H1 (cell line): ENCODE results near the gene KCNMB1. TPM values are rescaled to one million over a fixed set of nuclear protein-coding genes. Genes with fewer than 3 reads are reported as not detected.

ENCODE experiments used
- CTCF ChIA-PET: fragments of 300-600 bp; sonication (Branson Sonifier 250); formaldehyde crosslinking; loops from one replicate; lab custom pipeline; 2021; ENCODE audit not compliant: partially characterized antibody; lab: Charles Lee
- POLR2A ChIA-PET: fragments of 300-600 bp; sonication (Branson Sonifier 250); formaldehyde crosslinking; loops from one replicate; lab custom pipeline; 2021; ENCODE audit warnings: inconsistent platforms; ENCODE audit not compliant: partially characterized antibody; lab: Charles Lee
- DNase-seq, 2 experiments: peaks; one replicate each; pipeline versions ENCODE4 v3.0.0 to v3.0.0-alpha.2; 2010 to 2022; ENCODE audit warnings: low spot score in 2 of 2, low read depth in 1 of 2, mixed read lengths in 1 of 2
- FAIRE-seq: peaks from 2 replicates; lab custom pipeline; 2011; peaks lifted over from hg19 to GRCh38; lab: Jason Lieb, UNC
- H2AFZ ChIP-seq: 2 replicates; pipeline ENCODE4 v1.8.1; 2012; ENCODE audit warnings: low read length, inconsistent platforms
- H2AK5ac ChIP-seq: 2 replicates; pipeline ENCODE4 v1.6.1; 2013; ENCODE audit warnings: low read depth, low read length
- H2BK120ac ChIP-seq: replicated peaks from 2 replicates; pipeline ENCODE3; 2013; ENCODE audit warnings: low read depth, low read length, inconsistent platforms
- H2BK12ac ChIP-seq: 2 replicates; pipeline ENCODE4 v1.6.1; 2013; ENCODE audit warnings: low read depth, low read length
- H2BK15ac ChIP-seq: 2 replicates; pipeline ENCODE4 v1.6.1; 2013; ENCODE audit warnings: low read length
- H2BK20ac ChIP-seq: 2 replicates; pipeline ENCODE4 v1.6.1; 2013; ENCODE audit warnings: low read length
- H2BK5ac ChIP-seq: 2 replicates; pipeline ENCODE4 v1.6.1; 2013; ENCODE audit warnings: low read depth, low read length
- H3K14ac ChIP-seq: 2 replicates; pipeline ENCODE4 v1.6.1; 2013; ENCODE audit warnings: inconsistent platforms; ENCODE audit not compliant: insufficient read length
- H3K18ac ChIP-seq: 2 replicates; pipeline ENCODE4 v1.6.1; 2013; ENCODE audit warnings: low read length; ENCODE audit errors: extremely low read depth
- H3K23ac ChIP-seq: 2 replicates; pipeline ENCODE4 v1.6.1; 2013; ENCODE audit warnings: inconsistent platforms; ENCODE audit not compliant: insufficient read length
- H3K23me2 ChIP-seq: 2 replicates; pipeline ENCODE4 v1.6.1; 2013; ENCODE audit warnings: low read depth, low read length
- H3K27ac ChIP-seq: 2 replicates; pipeline ENCODE4 v1.6.1; 2011; ENCODE audit warnings: low read depth, low read length, inconsistent platforms
- H3K27me3 ChIP-seq, 4 experiments: replicated peaks in 1 of 4; 1 replicate in 1 of 4; 2 replicates in 3 of 4; pipeline versions ENCODE4 v1.6.1 to v1.8.1; 2011 to 2013; ENCODE audit warnings: low read length in 3 of 4, mild to moderate bottlenecking in 3 of 4, inconsistent platforms in 2 of 4, mixed read lengths in 2 of 4, moderate library complexity in 1 of 4; ENCODE audit not compliant: control insufficient read depth in 3 of 4, insufficient read depth in 3 of 4; ENCODE audit errors: extremely low read depth in 1 of 4
- H3K36me3 ChIP-seq, 4 experiments: 2 replicates each; pipeline versions ENCODE4 v1.6.1 to v1.8.1; 2011 to 2013; ENCODE audit warnings: mild to moderate bottlenecking in 4 of 4, low read length in 3 of 4, moderate library complexity in 2 of 4, control low read depth in 1 of 4, inconsistent platforms in 1 of 4; ENCODE audit not compliant: insufficient read depth in 4 of 4, control insufficient read depth in 2 of 4
- H3K4ac ChIP-seq: replicated peaks from 2 replicates; pipeline ENCODE3; 2013; ENCODE audit warnings: low read length, low read depth, mixed read lengths, inconsistent platforms; ENCODE audit not compliant: insufficient read length
- H3K4me1 ChIP-seq, 4 experiments: replicated peaks in 1 of 4; 1 replicate in 1 of 4; 2 replicates in 3 of 4; pipeline versions ENCODE4 v1.6.1 to v1.8.1; 2011 to 2013; ENCODE audit warnings: low read length in 3 of 4, inconsistent platforms in 2 of 4, mixed read lengths in 1 of 4; ENCODE audit not compliant: insufficient read depth in 4 of 4, control insufficient read depth in 3 of 4
- H3K4me2 ChIP-seq, 2 experiments: 2 replicates each; pipeline versions ENCODE4 v1.6.1 to v1.8.1; 2011 to 2013; ENCODE audit warnings: low read depth in 2 of 2, low read length in 2 of 2, control low read depth in 1 of 2, inconsistent platforms in 1 of 2, mild to moderate bottlenecking in 1 of 2; ENCODE audit not compliant: insufficient read depth in 1 of 2
- H3K4me3 ChIP-seq, 4 experiments: fragments of 200-600, 300-600 bp in 1 of 4; sonication (generic), shearing (Covaris generic), sonication (Bioruptor Twin) in 1 of 4; 2 replicates each; pipeline versions ENCODE4 v1.5.1 to v1.8.1; 2011 to 2016; ENCODE audit warnings: low read length in 4 of 4, low read depth in 3 of 4, control low read depth in 2 of 4, inconsistent platforms in 2 of 4, mild to moderate bottlenecking in 2 of 4, mixed read lengths in 1 of 4, moderate library complexity in 1 of 4; ENCODE audit not compliant: insufficient read depth in 2 of 4; ENCODE audit errors: extremely low read depth in 1 of 4
- H3K56ac ChIP-seq: replicated peaks from 2 replicates; pipeline ENCODE3; 2013; ENCODE audit warnings: low read depth, mild to moderate bottlenecking, mixed read lengths, low read length, inconsistent platforms; ENCODE audit not compliant: insufficient read length
- H3K79me1 ChIP-seq: 2 replicates; pipeline ENCODE4 v1.6.1; 2013; ENCODE audit warnings: low read depth, low read length, control low read depth
- H3K79me2 ChIP-seq, 2 experiments: 2 replicates each; pipeline versions ENCODE4 v1.6.1 to v1.8.1; 2012 to 2013; ENCODE audit warnings: low read length in 2 of 2, mild to moderate bottlenecking in 2 of 2, inconsistent platforms in 1 of 2; ENCODE audit not compliant: insufficient read depth in 2 of 2, control insufficient read depth in 1 of 2
- H3K9ac ChIP-seq, 4 experiments: replicated peaks in 1 of 4; 1 replicate in 1 of 4; 2 replicates in 3 of 4; pipeline versions ENCODE4 v1.6.1 to v1.8.1; 2011 to 2013; ENCODE audit warnings: low read depth in 3 of 4, low read length in 3 of 4, control low read depth in 2 of 4, mild to moderate bottlenecking in 2 of 4, moderate library complexity in 2 of 4, inconsistent platforms in 1 of 4; ENCODE audit errors: extremely low read depth in 1 of 4
- H3K9me3 ChIP-seq, 2 experiments: 2 replicates each; pipeline versions ENCODE4 v1.6.1 to v1.8.1; 2012 to 2013; ENCODE audit warnings: mild to moderate bottlenecking in 2 of 2, moderate library complexity in 2 of 2, control low read depth in 1 of 2, inconsistent platforms in 1 of 2, low read depth in 1 of 2, low read length in 1 of 2, mixed read lengths in 1 of 2; ENCODE audit not compliant: insufficient read depth in 2 of 2
- H4K20me1 ChIP-seq, 2 experiments: replicated peaks in 1 of 2; 2 replicates each; pipeline versions ENCODE3 to v1.8.1; 2011 to 2013; ENCODE audit warnings: inconsistent platforms in 2 of 2, low read length in 2 of 2, mild to moderate bottlenecking in 1 of 2; ENCODE audit not compliant: insufficient read depth in 2 of 2, control insufficient read depth in 1 of 2
- H4K5ac ChIP-seq: 2 replicates; pipeline ENCODE4 v1.6.1; 2013; ENCODE audit warnings: low read length, low read depth, mixed read lengths, inconsistent platforms; ENCODE audit not compliant: insufficient read length
- H4K8ac ChIP-seq: 2 replicates; pipeline ENCODE4 v1.8.0; 2013; ENCODE audit warnings: mild to moderate bottlenecking, moderate library complexity, low read length, inconsistent platforms; ENCODE audit not compliant: insufficient read depth; ENCODE audit errors: extremely low read depth
- H4K91ac ChIP-seq: replicated peaks from 2 replicates; pipeline ENCODE3; 2013; ENCODE audit warnings: low read length, mixed read lengths, inconsistent platforms; ENCODE audit not compliant: insufficient read length
- BCL11A ChIP-seq, 2 experiments: IDR thresholded peaks; one replicate each; pipeline ENCODE4 v1.6.1; 2011; ENCODE audit warnings: low read depth in 2 of 2, low read length in 2 of 2, mild to moderate bottlenecking in 2 of 2
- CBX5 ChIP-seq: fragments of 300-800, 300-1000 bp; sonication (generic); IDR thresholded peaks from 2 replicates; pipeline ENCODE4 v1.7.1; 2016; ENCODE audit warnings: antibody characterized with exemption, low read length, low read depth
- GABPA ChIP-seq: IDR thresholded peaks from 2 replicates; pipeline ENCODE4 v1.6.1; 2011; ENCODE audit warnings: mild to moderate bottlenecking, low read length, moderate library complexity, borderline replicate concordance; ENCODE audit not compliant: insufficient read depth
- GTF2F1 ChIP-seq: IDR thresholded peaks from 2 replicates; pipeline ENCODE4 v1.6.1; 2012; ENCODE audit warnings: low read depth, low read length, improper control_type of control experiment, borderline replicate concordance
- TAF7 ChIP-seq: optimal IDR thresholded peaks from 2 replicates; pipeline ENCODE3; 2011; ENCODE audit warnings: low read depth, mild to moderate bottlenecking, inconsistent platforms, low read length, moderate library complexity, borderline replicate concordance
- WGBS, 2 experiments: shearing (Covaris generic) in 1 of 2; methylation state at CpG; one replicate each; pipeline versions ENCODE4 v1.1.6 to v1.1.7; 2013 to 2015; ENCODE audit warnings: low lambda C conversion rate in 2 of 2, mixed read lengths in 2 of 2, inconsistent platforms in 1 of 2, low coverage in 1 of 2, missing lambda C conversion rate in 1 of 2; ENCODE audit not compliant: insufficient replicate concordance in 2 of 2, insufficient coverage in 1 of 2, insufficient read length in 1 of 2; ENCODE audit errors: extremely low coverage in 1 of 2, missing lambda C conversion rate in 1 of 2; 5-methylcytosine and 5-hydroxymethylcytosine counted together
- polyA plus RNA-seq, 7 experiments: library from polyadenylated mRNA; depleted of rRNA in 3 of 7; stranded (reverse) in 5 of 7; unstranded in 2 of 7; fragments of >200 nt in 5 of 7; fragments of 200-250 nt in 2 of 7; gene quantifications; 1 replicate in 5 of 7; 2 replicates in 1 of 7; 4 replicates in 1 of 7; pipeline versions ENCODE4 v1.2.1 to v1.2.3, GENCODE V29; 2011 to 2013; ENCODE audit warnings: missing spikeins in 2 of 7, mixed read lengths in 2 of 7
- total RNA-seq: library from RNA; stranded (reverse); fragmentation: NEBNext Ultra II Directional; extraction: Animal tissue kit (Norgen Biotek cat#: 25700); gene quantifications from 2 replicates; pipeline ENCODE4 v1.2.1, GENCODE V29; 2021

Gene KCNMB1
- total and polyA plus RNA-seq, 2 of the 8 experiments (the other 6 are each of a cell fraction or from before 2014, with no cell fraction given): 0.08 to 0.19 TPM

DNA sequence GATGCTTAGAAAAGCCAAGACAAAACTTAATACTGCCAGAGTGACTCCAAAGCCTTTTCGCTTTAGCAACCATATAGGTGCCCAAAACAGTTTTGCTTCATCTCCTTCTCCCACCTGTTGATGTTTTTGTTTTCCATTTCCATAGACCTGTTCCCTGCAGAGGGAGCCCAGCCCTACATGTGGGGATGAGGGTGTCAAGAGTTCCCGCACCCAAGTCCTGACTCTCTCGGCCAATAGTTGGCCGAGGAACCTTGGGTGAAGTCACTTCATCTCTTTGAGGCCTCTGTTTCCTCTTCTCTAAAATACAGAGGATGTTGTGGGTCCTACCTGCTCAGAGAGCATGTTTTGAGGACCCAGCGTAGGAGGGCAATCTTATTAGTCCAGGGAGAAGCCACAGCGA lies 53.1 kb downstream of the KCNMB1 start:
- H3K18ac ChIP-seq: no peak overlapping the region
- no peaks in the 10 kb centered on the region for H3K79me2 ChIP-seq
- H3K4me1 ChIP-seq: peaks cover 10 to 31% (median 25%) of the 10 kb centered on the region in 4 experiments
- no peak for TF ChIP-seq TAF7
- TF ChIP-seq CBX5: no peak
- no peak for TF ChIP-seq GTF2F1
- no peak for TF ChIP-seq BCL11A (IDR thresholded peaks at IDR 0.05; ENCODE audit: low read depth in 2 of 2, low read length in 2 of 2)
- TF ChIP-seq GABPA: no peak

More for the DNA sequence above, 53.1 kb downstream of the KCNMB1 start:
- Histone ChIP-seq H4K20me1 (no peaks in the 10 kb centered on the region), H3K9me3 (peaks cover 0 to 3% of the 10 kb centered on the region in 2 experiments; a peak in 1 of 4 replicates), H4K5ac (no peak overlapping the region), H3K36me3 (no peaks in the 10 kb centered on the region), H3K4ac (no peak overlapping the region), H2AFZ (no peak overlapping the region), H3K56ac (no peak overlapping the region), H3K79me1 (no peaks in the 10 kb centered on the region), H2BK20ac (peak overlapping the region; percentile 74; the same call in 1 of the 2 replicates), H3K23me2 (no peaks in the 10 kb centered on the region; the same call in 1 of the 2 replicates), H3K27ac (no peak overlapping the region), H3K23ac (no peak overlapping the region), H3K14ac (no peak overlapping the region), H2BK15ac (no peak overlapping the region), H4K91ac (no peak overlapping the region), H4K8ac (no peak overlapping the region), H2BK120ac (peak overlapping the region; percentile 34), H3K27me3 (no peaks in the 10 kb centered on the region), H3K4me3 (no peak overlapping the region), H2BK5ac (no peak overlapping the region), H3K4me2 (no peak overlapping the region), H2BK12ac (no peak overlapping the region), H3K9ac (no peak overlapping the region), H2AK5ac (no peak overlapping the region)
- 92% methylated on average over 4 of the region's 6 CpGs; no CpG with 5 or more reads in 1 of the 2 experiments for WGBS, 2 experiments
- POLR2A ChIA-PET: no interaction called here
- CTCF ChIA-PET: interaction anchor here (0.9 to 5.9 kb wide), 7 partner anchors 17 to 111 kb away, joined by 3 to 77 read pairs (median 5); no protein-coding TSS in a partner anchor
- no peak for DNase-seq
- FAIRE-seq: no peak
